Esophagus (tissue), 2 donors: Measurements from ENCODE around the gene PLAAT5. TPM values are rescaled to one million over a fixed set of nuclear protein-coding genes. Genes with fewer than 3 reads are reported as not detected.

Experiments
- H3K27ac ChIP-seq, 2 donors: one replicate each; pipeline ENCODE4 v1.5.1; 2013; ENCODE audit warnings: low read depth in 2 of 2, mild to moderate bottlenecking in 2 of 2, inconsistent platforms in 1 of 2, low read length in 1 of 2, moderate library complexity in 1 of 2
- H3K27me3 ChIP-seq, 2 donors: one replicate each; pipeline ENCODE4 v1.6.1; 2013; ENCODE audit warnings: low read length in 2 of 2, control low read depth in 1 of 2, mild to moderate bottlenecking in 1 of 2; ENCODE audit not compliant: insufficient read depth in 2 of 2, control insufficient read depth in 1 of 2
- H3K36me3 ChIP-seq, 2 donors: one replicate each; pipeline ENCODE4 v1.6.1; 2013; ENCODE audit warnings: low read length in 1 of 2; ENCODE audit not compliant: control insufficient read depth in 2 of 2, insufficient read depth in 2 of 2
- H3K4me1 ChIP-seq, 2 donors: one replicate each; pipeline ENCODE4 v1.6.1; 2013; ENCODE audit warnings: low read length in 1 of 2; ENCODE audit not compliant: control insufficient read depth in 2 of 2, insufficient read depth in 2 of 2
- H3K4me3 ChIP-seq, 2 donors: one replicate each; pipeline ENCODE4 v1.5.1; 2013; ENCODE audit warnings: low read length in 2 of 2, mild to moderate bottlenecking in 2 of 2, low read depth in 1 of 2, moderate library complexity in 1 of 2
- H3K9me3 ChIP-seq, 2 donors: one replicate each; pipeline ENCODE4 v1.6.1; 2013; ENCODE audit warnings: mild to moderate bottlenecking in 2 of 2, low read depth in 1 of 2, low read length in 1 of 2, moderate library complexity in 1 of 2; ENCODE audit not compliant: control insufficient read depth in 2 of 2, insufficient read depth in 1 of 2
- WGBS, 2 donors: extraction: QIAGEN DNeasy Blood & Tissue Kit; methylation state at CpG; one replicate each; pipeline ENCODE4 v1.1.7; 2013; 5-methylcytosine and 5-hydroxymethylcytosine counted together
- polyA plus RNA-seq, 2 donors: library from polyadenylated mRNA; stranded (reverse); fragments of 200-250 nt; gene quantifications; one replicate each; pipeline ENCODE4 v1.2.3, GENCODE V29; 2013
- donor health status: healthy with polysubstance abuse.
- donor health status: Bipolar disorder and iron deficiency.

PLAAT5 gene
- polyA plus RNA-seq, 2 donors = 0.12 to 0.36 TPM

DNA sequence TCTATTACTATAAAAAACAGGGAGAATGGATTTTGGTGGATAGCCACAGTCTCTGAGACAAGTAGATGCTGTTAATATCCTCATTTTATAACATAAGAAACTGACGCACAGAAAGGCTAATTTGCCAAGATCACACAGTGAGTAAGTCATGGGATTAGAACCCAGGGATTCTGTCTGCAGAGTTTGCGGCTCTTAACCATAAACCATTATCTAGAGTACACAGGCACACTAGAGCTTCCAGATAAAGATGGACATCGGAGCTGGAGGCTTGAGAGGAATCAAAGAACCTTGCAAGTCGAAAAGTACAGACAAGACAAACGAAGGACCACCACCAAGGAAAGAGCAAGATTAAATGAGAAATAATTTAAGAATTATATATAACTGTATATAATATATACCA lies 26.2 kb upstream of the PLAAT5 start:
- H3K4me1 ChIP-seq = no peaks in the 10 kb centered on the region

DNA sequence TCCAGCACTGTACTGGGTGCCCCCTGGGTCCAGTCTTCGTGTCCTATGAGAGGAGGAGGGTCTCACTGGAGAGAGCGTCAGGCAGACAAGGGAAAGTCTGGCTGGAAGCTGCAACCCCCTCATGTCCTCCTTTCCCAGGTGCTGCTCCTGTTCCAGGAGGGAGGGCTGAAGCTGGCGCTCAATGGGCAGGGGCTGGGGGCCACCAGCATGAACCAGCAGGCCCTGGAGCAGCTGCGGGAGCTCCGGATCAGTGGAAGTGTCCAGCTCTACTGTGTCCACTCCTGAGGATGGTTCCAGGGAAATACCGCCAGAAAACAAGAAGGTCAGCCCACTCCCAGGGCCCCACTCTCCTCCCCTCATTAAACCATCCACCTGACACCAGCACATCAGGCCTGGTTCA lies 25.1 kb upstream of the PLAAT5 start:
- no peak overlapping the region for H3K27ac ChIP-seq
- 96 to 97% methylated on average over 6 of the region's 6 CpGs for WGBS, 2 donors
- no peaks in the 10 kb centered on the region for H3K27me3 ChIP-seq
- no peaks in the 10 kb centered on the region for H3K9me3 ChIP-seq
- no peaks in the 10 kb centered on the region for H3K36me3 ChIP-seq
- no peak overlapping the region for H3K4me3 ChIP-seq
- no peaks in the 10 kb centered on the region for H3K4me1 ChIP-seq

More for the DNA sequence above, 26.2 kb upstream of the PLAAT5 start:
- Histone ChIP-seq H3K27me3 (no peaks in the 10 kb centered on the region), H3K4me3 (no peak overlapping the region), H3K27ac (no peak overlapping the region), H3K36me3 (no peaks in the 10 kb centered on the region), H3K9me3 (no peaks in the 10 kb centered on the region)
- WGBS, 2 donors = 94 to 97% methylated on average over 5 of the region's 5 CpGs

DNA sequence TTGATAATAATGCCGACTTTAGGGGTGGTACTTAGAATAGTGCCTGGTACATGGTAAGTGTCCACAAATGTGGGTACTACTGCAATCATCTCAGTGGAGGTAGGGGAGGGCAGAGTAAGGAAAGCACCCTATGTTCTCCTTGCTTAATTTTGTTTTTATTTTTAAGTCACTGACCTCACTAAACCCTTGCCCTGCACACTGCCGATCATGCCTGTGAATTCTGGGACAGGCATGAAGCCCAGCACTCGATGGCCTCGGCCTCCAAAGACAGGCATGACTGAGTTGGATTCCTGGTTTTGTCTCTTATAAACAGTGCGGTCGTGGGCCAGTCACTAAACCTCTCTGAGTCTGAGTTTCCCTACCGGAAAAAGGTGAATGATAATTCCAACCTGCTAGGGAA lies 21.8 kb upstream of the PLAAT5 start:
- Histone ChIP-seq H3K4me3 (no peak overlapping the region), H3K4me1 (no peaks in the 10 kb centered on the region), H3K27me3 (no peaks in the 10 kb centered on the region), H3K36me3 (no peaks in the 10 kb centered on the region), H3K27ac (no peak overlapping the region), H3K9me3 (no peaks in the 10 kb centered on the region)
- 91 to 92% methylated on average over 7 of the region's 7 CpGs for WGBS, 2 donors

DNA sequence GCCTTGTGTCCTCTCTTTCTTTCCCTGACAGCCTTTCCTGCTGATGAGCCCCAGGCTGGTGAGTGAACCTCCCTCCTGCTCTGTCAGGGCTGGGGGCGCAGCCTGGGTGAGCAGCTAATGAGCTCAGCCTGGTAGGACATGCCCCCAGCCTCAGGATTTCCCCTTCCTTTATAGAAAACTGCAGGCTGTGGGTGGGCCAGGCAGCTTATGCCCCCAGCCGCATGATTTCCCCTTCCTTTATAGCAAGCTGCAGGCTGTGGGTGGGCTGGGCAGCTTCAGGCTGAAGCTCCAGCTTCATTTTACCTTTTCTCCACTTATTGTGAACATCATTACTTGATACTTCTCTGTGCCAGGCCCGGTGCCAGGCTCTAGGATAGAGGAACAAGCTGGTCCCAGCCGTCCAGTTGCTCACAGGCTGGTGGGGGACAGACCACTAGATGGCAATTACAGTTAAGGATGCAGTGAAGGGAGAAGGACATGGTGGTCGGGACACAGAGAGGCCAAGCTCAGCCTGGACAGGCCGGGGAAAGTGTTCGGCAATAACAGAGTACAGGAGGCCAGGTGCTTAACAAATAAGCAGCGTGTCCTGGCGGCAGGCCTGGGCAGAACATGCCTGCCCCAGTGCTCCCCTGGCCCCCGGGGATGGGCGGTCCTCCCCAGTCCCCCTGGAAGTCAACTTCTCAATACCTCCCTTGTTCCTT lies 20.2 kb upstream of the PLAAT5 start:
- H3K27me3 ChIP-seq = no peaks in the 10 kb centered on the region
- no peak overlapping the region for H3K27ac ChIP-seq
- H3K4me1 ChIP-seq = no peaks in the 10 kb centered on the region
- no peaks in the 10 kb centered on the region for H3K36me3 ChIP-seq
- H3K4me3 ChIP-seq = no peak overlapping the region
- 74 to 85% methylated on average over 11 of the region's 11 CpGs for WGBS, 2 donors
- H3K9me3 ChIP-seq = no peaks in the 10 kb centered on the region

DNA sequence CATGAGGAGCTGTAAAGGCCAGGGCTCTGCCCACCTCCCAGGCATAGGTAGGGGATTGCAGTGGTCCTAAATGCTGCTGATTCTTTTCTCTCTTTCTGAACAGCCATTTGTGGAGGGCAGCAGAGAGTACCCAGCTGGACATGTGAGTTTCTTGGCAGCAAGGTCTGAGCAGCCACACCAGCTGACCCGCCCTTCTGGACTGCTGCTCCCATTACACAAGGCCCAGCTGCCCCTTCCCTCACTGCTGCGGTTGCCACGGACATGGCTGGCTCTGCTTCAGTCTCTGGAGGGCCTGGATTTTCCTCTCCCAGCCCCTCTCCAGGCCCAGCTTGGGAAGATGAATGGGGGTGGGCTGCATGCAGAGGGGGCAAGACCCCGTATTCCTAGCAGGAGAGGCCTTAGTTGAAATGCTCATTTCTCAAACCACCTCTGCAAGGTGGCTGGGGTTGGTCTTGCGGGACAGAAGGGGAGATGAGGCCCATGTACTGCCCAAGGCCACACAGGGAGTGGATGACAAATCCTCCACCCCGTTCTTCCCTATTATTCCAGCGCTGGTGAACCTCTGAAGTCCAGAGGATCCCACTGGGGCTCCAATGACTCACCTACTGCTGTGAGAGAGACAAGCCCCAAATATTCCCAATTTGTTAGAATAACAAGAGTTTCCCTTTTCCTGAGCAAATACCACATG lies 19.5 kb upstream of the PLAAT5 start:
- Histone ChIP-seq H3K9me3 (no peaks in the 10 kb centered on the region), H3K4me1 (no peaks in the 10 kb centered on the region), H3K27me3 (no peaks in the 10 kb centered on the region), H3K4me3 (no peak overlapping the region), H3K36me3 (no peaks in the 10 kb centered on the region), H3K27ac (no peak overlapping the region)
- WGBS, 2 donors = 78 to 79% methylated on average over 7 of the region's 7 CpGs

DNA sequence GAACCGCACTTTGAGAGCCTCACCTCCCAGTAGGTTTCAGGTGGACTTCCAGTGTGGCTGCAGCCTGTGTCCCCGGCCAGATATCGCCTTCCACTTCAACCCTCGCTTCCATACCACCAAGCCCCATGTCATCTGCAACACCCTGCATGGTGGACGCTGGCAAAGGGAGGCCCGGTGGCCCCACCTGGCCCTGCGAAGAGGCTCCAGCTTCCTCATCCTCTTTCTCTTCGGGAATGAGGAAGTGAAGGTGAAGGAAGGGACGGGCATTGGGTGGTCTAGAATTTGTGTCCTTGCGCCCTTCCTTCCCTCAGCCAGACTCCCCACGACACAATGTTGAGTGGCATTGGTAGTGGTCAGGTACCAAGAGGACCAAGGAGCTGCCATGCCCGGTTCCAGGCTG lies 17.8 kb upstream of the PLAAT5 start:
- no peaks in the 10 kb centered on the region for H3K9me3 ChIP-seq
- no peaks in the 10 kb centered on the region for H3K27me3 ChIP-seq
- WGBS, 2 donors = 90 to 96% methylated on average over 12 of the region's 12 CpGs
- no peaks in the 10 kb centered on the region for H3K4me1 ChIP-seq
- H3K36me3 ChIP-seq = no peaks in the 10 kb centered on the region
- H3K27ac ChIP-seq = no peak overlapping the region
- H3K4me3 ChIP-seq = no peak overlapping the region

DNA sequence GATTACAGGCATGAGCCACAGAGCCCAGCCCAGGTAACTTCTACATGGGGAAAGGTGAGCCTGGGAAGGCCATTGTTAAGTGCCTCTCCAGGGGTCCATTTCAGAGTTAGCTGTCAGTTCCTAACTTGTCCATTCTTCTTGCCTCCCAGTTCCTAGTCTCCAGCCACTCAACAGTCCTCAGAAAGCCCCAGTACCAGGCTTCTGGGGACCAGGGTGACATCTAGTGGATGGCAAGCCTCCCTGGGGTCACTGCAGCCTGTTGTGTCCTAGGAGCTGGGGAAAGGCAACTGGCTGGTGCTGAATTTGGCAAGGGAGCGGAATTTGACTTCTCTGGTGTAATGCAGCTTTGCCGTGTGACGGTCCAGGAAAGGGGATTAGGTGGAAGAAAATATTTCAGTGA lies 17.0 kb upstream of the PLAAT5 start:
- H3K4me3 ChIP-seq = no peak overlapping the region
- WGBS, 2 donors = 82 to 88% methylated on average over 3 of the region's 3 CpGs
- H3K36me3 ChIP-seq = no peaks in the 10 kb centered on the region
- no peaks in the 10 kb centered on the region for H3K9me3 ChIP-seq
- H3K27me3 ChIP-seq = no peaks in the 10 kb centered on the region
- no peak overlapping the region for H3K27ac ChIP-seq
- no peaks in the 10 kb centered on the region for H3K4me1 ChIP-seq

DNA sequence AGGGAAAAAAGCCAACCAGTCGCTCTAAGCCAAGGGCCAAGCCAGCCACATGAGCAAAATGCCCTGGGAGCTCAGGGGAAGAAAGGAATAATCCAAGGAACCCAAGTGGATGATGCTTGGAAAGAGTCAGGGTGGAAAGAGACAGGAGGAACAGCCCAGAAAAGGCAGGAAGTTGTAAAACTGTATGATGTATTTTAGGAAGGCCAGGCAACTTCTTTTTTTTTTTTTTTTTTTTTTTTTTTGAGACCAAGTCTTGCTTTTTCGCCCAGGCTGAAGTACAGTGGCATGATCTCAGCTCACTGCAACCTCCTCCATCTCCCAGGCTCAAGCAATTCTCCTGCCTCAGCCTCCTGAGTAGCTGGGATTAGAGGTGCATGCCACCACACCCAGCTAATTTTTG lies 16.5 kb upstream of the PLAAT5 start:
- Histone ChIP-seq H3K4me3 (no peak overlapping the region), H3K4me1 (no peaks in the 10 kb centered on the region), H3K27ac (no peak overlapping the region), H3K9me3 (no peaks in the 10 kb centered on the region), H3K27me3 (no peaks in the 10 kb centered on the region), H3K36me3 (no peaks in the 10 kb centered on the region)
- WGBS, 2 donors = 90 to 98% methylated on average over 2 of the region's 2 CpGs

DNA sequence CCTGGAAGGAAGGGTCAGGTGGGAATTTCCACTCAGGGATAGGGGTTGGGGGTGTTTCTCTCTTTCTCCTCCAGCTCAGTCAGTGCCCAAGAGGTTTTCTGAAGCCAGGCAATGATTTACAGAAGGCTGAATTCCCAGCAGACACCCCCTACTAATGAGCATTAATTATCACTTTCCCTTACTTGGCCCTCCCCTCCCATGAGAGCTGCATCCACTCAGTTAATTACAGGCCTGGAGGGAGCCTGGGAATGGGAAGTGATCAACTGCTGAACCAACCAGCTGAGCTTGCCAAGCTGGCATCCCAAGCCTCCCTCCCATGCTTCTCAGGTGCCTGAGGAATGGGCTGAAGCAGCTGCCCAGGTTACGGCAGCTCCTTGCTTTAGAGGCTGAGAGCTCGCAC lies 15.9 kb upstream of the PLAAT5 start:
- H3K27ac ChIP-seq = no peak overlapping the region
- no peaks in the 10 kb centered on the region for H3K4me1 ChIP-seq
- H3K27me3 ChIP-seq = no peaks in the 10 kb centered on the region
- WGBS, 2 donors = 91% methylated on average over 2 of the region's 2 CpGs
- no peak overlapping the region for H3K4me3 ChIP-seq
- no peaks in the 10 kb centered on the region for H3K9me3 ChIP-seq
- no peaks in the 10 kb centered on the region for H3K36me3 ChIP-seq
